Stomach smooth muscle (tissue), 2 donors: ENCODE measurements around the gene TGFBR1.
A peak's percentile ranks its signal among the peaks of the same experiment; 100 is the strongest.

Experiments used
- H3K27ac ChIP-seq: one replicate; pipeline ENCODE4 v1.7.0; 2013; ENCODE audit warnings: mild to moderate bottlenecking, low read length, inconsistent platforms
- H3K27me3 ChIP-seq, 2 donors: one replicate each; pipeline ENCODE4 v1.7.0; 2013; ENCODE audit warnings: low read length in 2 of 2; ENCODE audit not compliant: insufficient read depth in 2 of 2, control insufficient read depth in 1 of 2
- H3K36me3 ChIP-seq, 2 donors: one replicate each; pipeline ENCODE4 v1.7.0; 2013; ENCODE audit warnings: low read length in 2 of 2; ENCODE audit not compliant: control insufficient read depth in 2 of 2, insufficient read depth in 2 of 2
- H3K4me1 ChIP-seq: one replicate; pipeline ENCODE4 v1.7.0; 2013; ENCODE audit warnings: low read length; ENCODE audit not compliant: control insufficient read depth, insufficient read depth
- H3K4me3 ChIP-seq, 2 donors: one replicate each; pipeline ENCODE4 v1.7.0; 2013; ENCODE audit warnings: low read length in 2 of 2
- H3K9ac ChIP-seq, 2 donors: one replicate each; pipeline ENCODE4 v1.7.0; 2013; ENCODE audit warnings: low read length in 2 of 2, mild to moderate bottlenecking in 1 of 2
- H3K9me3 ChIP-seq, 2 donors: one replicate each; pipeline ENCODE4 v1.7.0; 2013; ENCODE audit warnings: low read length in 2 of 2; ENCODE audit not compliant: control insufficient read depth in 2 of 2
- donor health status: healthy.
- donor health status: Pancreatic carcinoma.

The TGFBR1 gene

DNA sequence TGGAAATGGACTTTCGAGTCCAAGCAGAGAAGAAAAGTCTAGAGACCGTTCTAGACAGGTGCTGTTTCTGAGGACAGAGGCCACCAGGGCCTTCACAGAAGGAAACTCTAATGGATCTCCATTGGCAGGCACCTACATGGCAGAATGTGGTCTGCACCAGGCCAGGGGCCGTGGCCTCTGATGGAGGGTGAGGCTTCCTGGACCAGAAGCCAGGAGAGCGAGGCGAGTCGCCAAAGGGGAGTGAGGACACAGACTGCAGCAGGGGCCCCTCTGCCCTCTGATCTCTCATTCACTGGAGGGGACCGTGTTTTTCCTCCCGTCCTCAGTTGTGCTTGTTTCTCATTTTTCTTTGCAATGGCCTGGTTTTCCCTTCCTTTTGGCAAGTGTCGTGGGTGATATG lies 75.7 kb downstream of the TGFBR1 start:
- Histone ChIP-seq H3K36me3 (no peaks in the 10 kb centered on the region), H3K9me3 (no peaks in the 10 kb centered on the region), H3K4me1 (peaks cover 14% of the 10 kb centered on the region), H3K27ac (no peak overlapping the region), H3K9ac (no peak overlapping the region), H3K4me3 (no peak overlapping the region), H3K27me3 (no peaks in the 10 kb centered on the region)

DNA sequence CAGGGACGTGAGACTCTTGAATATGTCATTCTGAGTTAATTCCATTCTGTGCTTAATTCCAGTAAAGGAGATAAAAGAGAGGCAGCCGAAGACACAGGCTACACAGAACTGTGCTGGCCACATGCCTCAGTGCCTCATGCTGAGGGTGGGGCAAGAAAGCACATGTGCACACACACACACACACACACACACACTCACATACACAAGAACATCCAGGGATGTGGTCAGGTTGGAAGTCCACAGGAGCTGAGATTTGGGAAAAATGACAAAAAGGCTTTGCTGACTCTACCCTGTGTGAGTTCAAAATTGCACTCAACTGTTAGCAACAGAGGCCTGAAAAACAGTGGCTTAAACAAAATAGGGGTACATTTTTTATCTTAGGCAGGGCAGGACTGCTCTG lies 76.3 kb downstream of the TGFBR1 start:
- no peak overlapping the region for H3K4me3 ChIP-seq
- no peak overlapping the region for H3K27ac ChIP-seq
- no peak overlapping the region for H3K9ac ChIP-seq
- H3K27me3 ChIP-seq: no peaks in the 10 kb centered on the region
- H3K36me3 ChIP-seq: no peaks in the 10 kb centered on the region
- peaks cover 14% of the 10 kb centered on the region for H3K4me1 ChIP-seq
- no peaks in the 10 kb centered on the region for H3K9me3 ChIP-seq

DNA sequence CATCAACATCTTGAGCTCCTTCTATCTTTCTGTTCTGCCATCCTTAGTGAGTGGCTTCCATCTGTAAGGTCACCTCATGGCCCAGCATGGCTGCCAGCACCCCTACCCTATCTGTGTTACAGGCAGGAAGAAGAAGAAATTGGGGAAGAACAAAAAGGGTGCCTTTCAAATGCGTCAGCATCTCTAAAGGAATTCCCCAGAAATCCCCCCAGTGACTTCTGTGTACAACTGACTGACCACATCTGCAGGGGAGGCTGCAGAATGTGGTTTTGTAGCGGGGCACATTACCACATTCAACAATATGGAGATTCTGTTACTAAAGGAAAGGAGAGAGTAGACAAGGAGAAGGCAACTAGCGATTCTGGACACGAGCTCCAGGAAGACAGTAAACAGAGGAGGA lies 76.7 kb downstream of the TGFBR1 start:
- H3K4me3 ChIP-seq: no peak overlapping the region

DNA sequence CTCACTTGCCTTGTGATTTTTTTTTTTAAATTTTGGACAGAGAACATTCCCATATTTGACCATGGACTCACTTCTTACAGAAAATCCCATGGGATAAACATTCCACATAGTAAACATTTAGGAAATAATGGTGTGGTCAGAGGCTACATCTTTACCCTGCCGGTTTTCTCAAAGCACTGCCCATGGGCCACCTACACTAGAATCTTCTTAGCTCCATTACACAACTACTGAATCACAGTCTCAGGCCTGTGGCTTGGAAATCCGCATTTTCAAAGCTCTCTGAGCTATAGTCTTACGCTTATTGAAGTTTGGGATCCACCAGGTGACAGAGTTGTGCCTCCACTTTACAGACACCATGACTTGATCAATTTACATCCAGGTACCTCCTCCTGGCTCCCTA lies 77.4 kb downstream of the TGFBR1 start:
- H3K27ac ChIP-seq: no peak overlapping the region
- no peaks in the 10 kb centered on the region for H3K36me3 ChIP-seq
- H3K4me1 ChIP-seq: peaks cover 14% of the 10 kb centered on the region
- no peaks in the 10 kb centered on the region for H3K27me3 ChIP-seq
- H3K9me3 ChIP-seq: no peaks in the 10 kb centered on the region
- no peak overlapping the region for H3K9ac ChIP-seq
- H3K4me3 ChIP-seq: no peak overlapping the region

More for the DNA sequence above, 76.7 kb downstream of the TGFBR1 start:
- H3K27me3 ChIP-seq: no peaks in the 10 kb centered on the region
- no peak overlapping the region for H3K27ac ChIP-seq
- peaks cover 14% of the 10 kb centered on the region for H3K4me1 ChIP-seq
- no peaks in the 10 kb centered on the region for H3K9me3 ChIP-seq
- no peak overlapping the region for H3K9ac ChIP-seq
- H3K36me3 ChIP-seq: no peaks in the 10 kb centered on the region

DNA sequence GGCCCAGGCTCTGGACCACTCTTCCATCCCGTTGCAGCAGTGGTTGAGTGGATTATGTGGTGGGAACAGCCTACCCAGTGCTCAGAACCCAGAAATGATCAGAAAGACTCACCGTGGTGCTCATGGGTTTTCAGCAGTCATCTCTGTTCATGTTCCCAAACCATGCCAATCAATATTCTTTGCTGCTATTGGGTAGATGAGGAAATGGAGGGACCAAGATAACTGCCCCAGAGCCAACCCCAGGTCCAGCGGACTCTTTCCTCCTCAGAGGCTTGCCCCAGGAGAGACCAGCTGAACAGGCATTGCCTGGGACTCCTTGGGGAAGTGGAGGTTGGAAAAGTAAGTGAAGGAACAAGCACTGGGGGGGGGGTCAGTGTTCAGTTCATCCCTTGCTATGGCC lies 78.7 kb downstream of the TGFBR1 start:
- Histone ChIP-seq H3K4me1 (peaks cover 14% of the 10 kb centered on the region), H3K36me3 (no peaks in the 10 kb centered on the region), H3K9ac (no peak overlapping the region), H3K9me3 (no peaks in the 10 kb centered on the region), H3K27ac (no peak overlapping the region), H3K27me3 (no peaks in the 10 kb centered on the region), H3K4me3 (no peak overlapping the region)

DNA sequence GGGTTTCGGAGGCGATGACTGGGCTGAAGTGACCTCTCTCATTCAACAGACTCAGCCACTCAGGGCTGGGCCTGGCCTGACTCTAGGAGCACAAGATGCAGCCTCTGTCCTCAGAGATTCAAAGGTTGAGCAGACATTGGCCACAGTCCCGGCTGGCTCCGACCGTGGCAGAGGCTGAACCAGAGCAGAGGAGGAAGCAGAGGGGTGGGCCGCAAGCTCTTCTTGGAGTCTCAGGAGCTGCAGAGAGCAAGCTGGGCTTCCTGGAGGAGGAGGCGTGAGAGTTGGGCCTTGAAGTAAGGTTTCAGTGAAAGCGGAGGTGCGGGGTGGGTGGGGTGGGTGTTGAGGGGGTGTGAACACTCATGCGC lies 79.2 kb downstream of the TGFBR1 start:
- no peak overlapping the region for H3K4me3 ChIP-seq
- H3K4me1 ChIP-seq: peaks cover 14% of the 10 kb centered on the region
- H3K27ac ChIP-seq: no peak overlapping the region
- no peaks in the 10 kb centered on the region for H3K36me3 ChIP-seq
- H3K9me3 ChIP-seq: no peaks in the 10 kb centered on the region
- H3K9ac ChIP-seq: no peak overlapping the region
- peaks cover under 1 to 2% of the 10 kb centered on the region in 2 donors for H3K27me3 ChIP-seq

DNA sequence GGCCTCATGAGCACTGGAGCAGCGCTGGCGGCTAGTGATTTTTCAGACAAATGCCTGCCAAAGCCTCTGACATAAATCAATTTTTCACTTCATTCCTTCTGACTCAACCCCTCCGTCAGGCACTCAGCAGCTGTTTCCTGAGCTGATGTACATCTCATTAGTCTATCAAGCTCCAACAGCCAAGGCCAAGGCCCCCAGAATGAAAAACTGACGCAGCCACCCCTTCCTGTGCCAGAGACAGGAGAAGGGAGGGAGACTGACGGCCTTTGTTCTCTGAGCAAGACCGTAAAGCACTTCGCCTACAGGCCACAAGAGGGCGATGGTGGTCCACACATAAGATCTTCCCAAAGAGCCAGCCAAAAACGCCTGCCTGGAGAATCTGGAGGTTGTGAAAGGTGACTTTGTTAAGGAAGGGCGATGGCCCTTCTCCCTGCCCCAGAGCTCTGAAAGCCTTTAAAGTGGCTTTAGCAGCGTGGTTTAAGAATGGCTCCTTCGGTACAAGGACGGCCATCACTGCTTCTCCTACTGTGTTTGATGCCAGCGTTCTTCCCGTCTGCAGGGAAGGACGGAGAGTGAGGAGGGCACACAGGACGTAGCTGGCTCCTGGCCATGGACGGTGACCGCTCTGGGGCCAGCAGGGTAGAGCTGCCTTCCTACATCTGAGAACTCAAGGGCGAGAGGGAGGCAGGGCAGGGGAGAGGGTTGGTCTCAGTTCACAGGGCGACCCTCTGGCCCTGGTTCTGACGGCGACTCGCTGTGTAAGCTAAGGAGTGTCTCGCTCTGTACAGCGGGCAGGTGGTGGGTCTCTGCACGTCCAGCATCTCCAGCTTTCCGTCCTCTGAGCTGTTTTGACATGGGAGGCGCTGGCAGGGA lies 79.8 kb downstream of the TGFBR1 start:
- Histone ChIP-seq H3K27me3 (peaks cover 2 to 3% of the 10 kb centered on the region in 2 donors), H3K9me3 (no peaks in the 10 kb centered on the region), H3K27ac (no peak overlapping the region), H3K36me3 (no peaks in the 10 kb centered on the region), H3K4me1 (peaks cover 14% of the 10 kb centered on the region), H3K9ac (peak overlapping the region in 1 of 2 donors; percentile 47), H3K4me3 (peak overlapping the region; percentile 50 to 74)

DNA sequence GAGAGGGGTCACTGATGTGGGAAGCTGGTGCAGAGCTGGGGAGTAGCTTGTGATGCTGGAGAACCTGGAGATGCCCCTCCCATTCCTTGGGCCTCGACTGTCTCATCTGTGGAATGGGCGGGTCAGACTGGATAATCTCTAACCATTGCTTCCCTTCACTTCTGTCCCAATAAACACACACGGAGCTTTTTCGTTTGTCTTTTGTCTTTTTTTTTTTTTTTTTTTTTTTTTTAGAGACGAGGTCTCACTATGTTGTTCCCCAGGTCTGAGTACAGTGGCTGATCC lies 80.4 kb downstream of the TGFBR1 start:
- Histone ChIP-seq H3K4me1 (peaks cover 14% of the 10 kb centered on the region), H3K27ac (no peak overlapping the region), H3K4me3 (peak overlapping the region in 1 of 2 donors; percentile 74), H3K9ac (no peak overlapping the region), H3K27me3 (peaks cover 2 to 3% of the 10 kb centered on the region in 2 donors), H3K9me3 (no peaks in the 10 kb centered on the region), H3K36me3 (no peaks in the 10 kb centered on the region)

DNA sequence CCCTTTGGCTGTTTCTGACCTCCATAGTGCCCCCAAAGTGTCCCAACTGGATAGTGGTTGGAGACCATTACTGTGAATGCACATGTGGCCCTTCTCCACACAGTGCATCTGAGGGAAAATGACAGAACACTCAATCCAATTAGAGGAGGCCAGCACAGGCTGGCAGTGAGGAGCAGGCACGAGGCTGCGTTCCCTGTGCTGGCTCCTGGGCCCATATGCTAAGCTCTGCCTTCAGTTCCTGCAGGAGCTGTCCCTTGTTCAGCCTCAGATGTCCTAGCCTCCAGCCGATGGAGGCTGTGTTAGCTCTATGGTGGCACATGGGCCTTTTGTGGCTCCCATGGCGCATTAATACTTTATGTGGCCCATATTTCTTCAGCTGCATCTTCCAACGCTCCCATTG lies 81.0 kb downstream of the TGFBR1 start:
- Histone ChIP-seq H3K27me3 (peaks cover 3 to 4% of the 10 kb centered on the region in 2 donors), H3K4me3 (no peak overlapping the region), H3K9ac (no peak overlapping the region), H3K4me1 (peaks cover 14% of the 10 kb centered on the region), H3K27ac (no peak overlapping the region), H3K9me3 (no peaks in the 10 kb centered on the region), H3K36me3 (no peaks in the 10 kb centered on the region)

DNA sequence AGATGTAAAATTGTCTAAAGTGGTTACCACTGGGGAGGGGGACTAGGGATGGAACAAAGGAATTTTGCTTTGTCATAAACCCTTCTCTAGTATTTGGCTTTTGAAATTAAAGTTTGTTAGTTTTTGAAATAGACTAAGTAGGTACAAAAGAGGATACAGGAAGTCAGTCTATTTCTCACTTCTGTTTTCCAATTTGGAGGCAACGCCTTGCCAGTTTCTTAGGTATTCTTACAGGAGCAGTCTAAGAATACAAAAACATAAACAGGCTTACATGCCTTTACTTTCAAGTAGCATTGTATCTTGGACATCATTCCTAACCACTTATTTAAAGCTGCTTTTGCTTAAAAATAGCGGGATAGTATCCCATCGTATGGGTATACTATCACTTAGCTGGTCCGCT lies 82.4 kb downstream of the TGFBR1 start:
- Histone ChIP-seq H3K36me3 (no peaks in the 10 kb centered on the region), H3K9ac (no peak overlapping the region), H3K4me3 (no peak overlapping the region), H3K9me3 (no peaks in the 10 kb centered on the region), H3K27me3 (peaks cover 3 to 4% of the 10 kb centered on the region in 2 donors), H3K4me1 (peaks cover 14% of the 10 kb centered on the region), H3K27ac (no peak overlapping the region)

DNA sequence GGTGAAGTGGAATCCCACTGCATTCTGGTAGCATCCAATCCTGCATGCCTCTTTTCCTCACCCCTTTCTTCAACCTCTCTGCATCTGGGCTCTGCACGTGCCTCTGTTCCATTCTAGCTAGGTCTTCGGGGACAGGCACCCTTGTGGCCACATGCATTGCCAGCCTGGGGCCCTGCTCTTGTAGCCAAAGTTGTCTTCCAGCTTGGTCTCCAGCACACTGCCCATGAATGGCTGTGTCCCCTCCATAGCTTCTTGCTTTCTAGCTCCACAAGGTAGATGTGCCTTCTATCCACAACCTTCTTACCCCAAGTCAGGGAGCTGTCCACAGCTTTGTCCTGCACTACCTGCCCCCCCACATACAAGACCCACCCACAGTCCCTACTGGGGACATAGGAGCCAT lies 84.3 kb downstream of the TGFBR1 start:
- Histone ChIP-seq H3K4me1 (peaks cover 10% of the 10 kb centered on the region), H3K9me3 (no peaks in the 10 kb centered on the region), H3K27me3 (peaks cover 3 to 4% of the 10 kb centered on the region in 2 donors), H3K9ac (no peak overlapping the region), H3K36me3 (no peaks in the 10 kb centered on the region), H3K27ac (no peak overlapping the region), H3K4me3 (no peak overlapping the region)
